ENCODE results near the gene PSMB11.
A peak's percentile ranks its signal among the peaks of the same experiment; 100 is the strongest.

PSMB11 gene

DNA sequence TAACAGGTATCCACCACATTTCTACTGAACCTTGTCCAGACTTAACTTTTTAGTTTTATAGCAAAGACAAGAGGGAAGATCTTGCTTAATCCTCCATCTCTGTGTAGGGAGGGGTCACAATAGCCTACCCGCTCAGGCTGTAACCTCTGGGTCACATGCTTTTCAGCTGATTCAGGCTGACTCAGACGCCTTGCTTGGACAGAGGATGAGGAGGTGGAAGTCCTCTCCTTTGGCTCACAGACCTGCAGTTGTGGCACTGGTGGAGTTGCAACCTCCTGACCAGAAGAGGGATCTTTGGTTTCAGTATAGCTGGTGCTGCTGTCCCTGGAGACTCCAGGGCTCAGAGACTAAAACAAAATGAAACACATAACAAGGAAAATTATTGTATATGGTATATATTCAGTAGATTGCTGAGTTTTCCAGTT is 36.7 kb downstream of the PSMB11 start:
- Histone ChIP-seq H3K9me3 (no peaks in the 10 kb centered on the region), H3K4me3 (no peak overlapping the region), H3K4me1 (no peaks in the 10 kb centered on the region), H3K36me3 (replicated peaks) (peaks cover 86% of the 10 kb centered on the region), H3K27me3 (ENCODE audit: low read depth) (no peaks in the 10 kb centered on the region)
- no peak for DNase-seq (ENCODE audit: low spot score in 2 of 2)
- in situ Hi-C loops (cut with MboI; ENCODE audit: low sequenced_read_pairs) = no loop called here

DNA sequence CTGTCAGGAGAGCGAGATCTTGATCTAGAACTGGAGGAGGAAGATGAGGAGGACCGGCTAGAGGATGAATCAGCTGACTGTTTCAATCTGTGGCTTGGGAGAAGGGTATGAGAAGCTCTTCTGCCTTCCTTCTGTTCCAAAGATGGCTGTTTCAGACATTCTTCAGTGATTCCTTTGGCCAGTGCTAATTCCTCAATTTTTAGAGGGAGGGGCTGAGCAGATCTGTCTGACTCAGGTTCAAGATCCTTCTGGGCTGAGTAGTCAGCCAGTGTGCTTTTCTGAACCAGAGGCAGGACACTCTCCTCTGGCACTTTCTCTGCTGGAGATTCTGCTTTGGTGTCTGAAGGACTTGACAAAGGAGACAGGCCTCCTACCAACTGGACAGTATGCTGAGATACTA is 37.7 kb downstream of the PSMB11 start:
- no peak overlapping the region for H3K4me3 ChIP-seq
- no peaks in the 10 kb centered on the region for H3K27me3 ChIP-seq (ENCODE audit: low read depth)
- no peak for DNase-seq (ENCODE audit: low spot score in 2 of 2)
- peaks cover 87% of the 10 kb centered on the region for H3K36me3 ChIP-seq (replicated peaks)
- no peaks in the 10 kb centered on the region for H3K9me3 ChIP-seq
- in situ Hi-C loops (cut with MboI; ENCODE audit: low sequenced_read_pairs) = no loop called here
- no peaks in the 10 kb centered on the region for H3K4me1 ChIP-seq

DNA sequence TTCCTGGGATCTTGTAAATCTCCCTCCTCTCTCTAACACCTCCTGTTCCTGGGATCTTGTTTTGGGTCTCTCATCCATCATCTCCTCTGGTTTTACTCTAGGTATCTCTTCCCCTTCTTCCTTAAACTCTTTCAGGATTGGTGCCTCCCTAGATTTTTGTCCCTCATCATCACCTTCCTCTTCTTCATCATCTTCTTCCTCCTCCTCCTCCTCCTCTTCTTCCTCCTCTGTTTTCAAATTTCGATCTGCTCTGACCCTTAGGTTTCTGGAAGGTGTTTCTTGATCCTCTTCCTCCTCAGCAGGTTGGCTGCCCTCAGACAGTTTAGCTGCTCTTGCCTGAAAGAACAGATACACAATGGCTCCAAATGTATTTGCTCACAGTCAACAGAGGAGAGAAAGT is 38.5 kb downstream of the PSMB11 start:
- H3K4me1 ChIP-seq = no peaks in the 10 kb centered on the region
- in situ Hi-C loops (cut with MboI; ENCODE audit: low sequenced_read_pairs) = no loop called here
- H3K4me3 ChIP-seq = no peak overlapping the region
- H3K36me3 ChIP-seq (replicated peaks) = peaks cover 91% of the 10 kb centered on the region
- no peaks in the 10 kb centered on the region for H3K27me3 ChIP-seq (ENCODE audit: low read depth)
- DNase-seq (ENCODE audit: low spot score in 2 of 2) = no peak
- no peaks in the 10 kb centered on the region for H3K9me3 ChIP-seq

DNA sequence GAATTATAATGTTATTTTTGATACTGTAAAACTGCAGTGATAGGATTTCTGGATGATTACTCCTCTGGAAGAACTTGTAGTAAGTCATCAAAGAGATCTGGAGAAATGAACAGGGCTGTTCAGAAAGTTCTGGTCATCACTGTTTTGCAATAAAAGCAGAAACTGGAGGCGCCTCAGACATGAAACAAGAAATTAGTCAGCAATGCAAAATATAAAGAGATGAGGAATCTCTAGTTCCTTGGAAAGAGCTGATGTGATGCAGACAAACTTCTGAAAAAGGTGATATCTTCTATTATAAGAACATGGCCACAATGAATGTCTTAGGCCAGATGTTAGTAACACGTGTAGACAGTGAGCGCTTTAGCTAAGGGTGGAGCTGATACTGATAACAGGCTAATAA is 43.4 kb downstream of the PSMB11 start:
- in situ Hi-C loops (cut with MboI; ENCODE audit: low sequenced_read_pairs) = no loop called here

DNA sequence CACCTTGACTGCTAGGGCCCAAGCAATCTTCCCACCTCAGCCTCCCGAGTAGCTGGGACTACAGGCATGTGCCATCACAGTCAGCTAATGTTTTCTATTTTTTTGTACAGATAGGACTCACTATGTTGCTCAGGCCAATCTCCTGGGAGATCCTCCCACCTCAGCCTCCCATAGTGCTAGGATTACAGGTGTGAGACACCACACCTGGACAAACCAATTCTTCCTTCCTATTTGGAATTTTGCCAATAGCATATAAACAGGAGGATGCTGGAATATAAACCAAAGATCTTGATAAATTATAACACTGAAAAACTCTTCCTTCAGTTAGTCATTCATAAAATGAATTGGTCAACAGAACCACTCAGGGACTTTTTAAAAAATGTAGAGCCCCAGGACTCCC is 44.6 kb downstream of the PSMB11 start:
- DNase-seq (ENCODE audit: low spot score in 2 of 2) = no peak
- in situ Hi-C loops (cut with MboI; ENCODE audit: low sequenced_read_pairs) = no loop called here

More for the DNA sequence above, 43.4 kb downstream of the PSMB11 start:
- no peaks in the 10 kb centered on the region for H3K4me1 ChIP-seq
- peaks cover 83% of the 10 kb centered on the region for H3K36me3 ChIP-seq (replicated peaks)
- H3K4me3 ChIP-seq = no peak overlapping the region
- no peak for DNase-seq (ENCODE audit: low spot score in 2 of 2)
- no peaks in the 10 kb centered on the region for H3K27me3 ChIP-seq (ENCODE audit: low read depth)
- H3K9me3 ChIP-seq = no peaks in the 10 kb centered on the region

DNA sequence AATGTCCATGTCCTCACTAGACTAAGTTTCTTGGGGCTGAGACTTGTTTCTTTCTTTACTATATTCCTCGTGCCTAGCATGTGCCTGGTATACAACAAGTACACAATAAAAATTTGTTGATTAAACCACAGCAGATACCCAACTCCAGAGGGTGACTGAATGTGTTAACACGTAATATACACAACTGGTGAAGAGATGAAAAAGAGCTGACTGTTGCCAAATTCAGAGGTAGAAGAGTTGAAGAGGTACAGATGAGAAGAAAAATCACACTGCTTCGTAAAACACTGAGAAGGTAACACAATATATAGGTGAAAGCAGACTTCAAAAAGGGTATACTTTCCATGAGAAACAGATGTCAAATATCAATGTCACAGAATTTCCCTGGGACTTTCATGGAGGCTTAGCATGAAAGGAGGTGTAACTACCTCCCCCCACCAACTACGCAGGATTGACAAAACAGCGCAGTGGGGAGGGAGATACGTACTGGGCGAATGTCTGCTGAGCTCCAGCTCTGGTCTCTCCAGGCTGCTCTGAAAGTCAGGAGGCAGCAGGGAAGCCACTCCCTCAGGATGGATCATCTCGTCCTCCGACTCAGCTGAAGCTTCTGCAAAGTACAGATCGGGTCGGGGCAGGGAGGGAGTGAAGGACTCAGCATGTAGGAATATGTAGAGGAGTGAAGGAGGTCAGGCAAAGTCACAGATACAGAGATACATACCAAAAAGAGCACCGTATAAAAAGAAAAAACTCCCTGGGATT is 47.7 kb downstream of the PSMB11 start:
- no peak for DNase-seq (ENCODE audit: low spot score in 2 of 2)
- Histone ChIP-seq H3K36me3 (replicated peaks) (peaks cover 75% of the 10 kb centered on the region), H3K27me3 (ENCODE audit: low read depth) (no peaks in the 10 kb centered on the region), H3K4me3 (no peak overlapping the region), H3K4me1 (peaks cover 9% of the 10 kb centered on the region), H3K9me3 (no peaks in the 10 kb centered on the region)
- in situ Hi-C loops (cut with MboI; ENCODE audit: low sequenced_read_pairs) = no loop called here

More for the DNA sequence above, 44.6 kb downstream of the PSMB11 start:
- Histone ChIP-seq H3K27me3 (ENCODE audit: low read depth) (no peaks in the 10 kb centered on the region), H3K36me3 (replicated peaks) (peaks cover 77% of the 10 kb centered on the region), H3K4me3 (no peak overlapping the region), H3K9me3 (no peaks in the 10 kb centered on the region), H3K4me1 (no peaks in the 10 kb centered on the region)

DNA sequence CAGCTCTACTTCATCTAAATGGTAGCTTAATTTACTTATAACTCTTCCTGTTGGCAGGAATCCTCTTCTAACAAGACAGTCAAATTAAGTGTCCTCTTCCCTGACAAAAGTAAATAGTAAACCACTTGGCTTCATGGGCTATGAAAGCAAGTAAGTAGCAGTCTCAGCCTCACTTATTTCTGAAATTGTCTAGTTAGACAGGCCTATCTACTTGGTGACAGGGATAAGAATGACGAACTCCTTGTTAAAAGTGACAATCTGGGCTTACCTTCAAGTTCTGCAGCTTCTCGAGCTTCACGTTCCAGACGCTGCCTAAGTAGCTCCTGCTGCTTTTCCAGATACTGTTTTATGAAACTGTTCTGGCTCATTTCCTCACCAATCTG is 48.2 kb downstream of the PSMB11 start:
- Histone ChIP-seq H3K36me3 (replicated peaks) (peaks cover 71% of the 10 kb centered on the region), H3K27me3 (ENCODE audit: low read depth) (no peaks in the 10 kb centered on the region), H3K4me1 (peaks cover 9% of the 10 kb centered on the region), H3K9me3 (no peaks in the 10 kb centered on the region), H3K4me3 (no peak overlapping the region)
- in situ Hi-C loops (cut with MboI; ENCODE audit: low sequenced_read_pairs) = no loop called here
- no peak for DNase-seq (ENCODE audit: low spot score in 2 of 2)

DNA sequence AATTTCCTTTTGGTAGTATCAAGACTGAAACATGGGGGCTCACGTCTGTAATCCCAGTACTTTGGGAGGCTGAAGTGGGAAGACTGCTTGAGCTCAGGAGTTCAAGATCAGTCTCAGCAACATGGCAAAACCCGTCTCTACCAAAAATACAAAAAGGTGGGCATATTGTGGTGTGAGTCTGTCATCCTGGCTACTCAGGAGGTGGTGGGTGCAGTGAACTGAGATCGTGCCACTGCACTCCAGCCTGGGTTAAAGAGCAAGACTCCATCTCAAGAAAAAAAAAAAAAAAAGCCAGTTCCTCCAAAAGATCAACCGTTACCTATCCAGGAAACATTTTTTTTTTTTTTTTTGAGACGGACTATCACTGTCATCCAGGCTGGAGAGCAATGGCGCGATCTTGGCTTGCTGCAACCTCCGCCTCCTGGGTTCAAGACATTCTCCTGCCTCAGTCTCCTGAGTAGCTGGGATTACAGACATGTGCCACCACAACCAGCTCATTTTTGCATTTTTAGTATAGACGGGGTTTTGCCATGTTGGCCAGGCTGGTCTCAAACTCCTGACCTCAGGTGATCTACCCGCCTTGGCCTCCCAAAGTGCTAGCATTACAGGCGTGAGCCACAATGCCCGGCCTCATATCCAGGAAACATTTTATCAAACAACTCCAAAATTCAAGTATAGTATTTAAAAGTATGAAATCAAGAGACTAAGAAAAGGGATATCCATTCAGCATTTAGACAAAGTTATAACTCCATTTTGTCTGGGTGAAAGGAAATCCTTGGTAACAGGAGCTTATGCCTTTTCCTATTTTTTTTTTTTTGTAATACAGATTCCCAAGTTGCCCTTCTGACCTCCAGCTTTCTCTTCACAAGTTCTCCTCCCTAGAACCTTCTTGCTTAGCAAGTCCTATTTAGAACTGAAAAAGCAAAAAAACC is 49.5 kb downstream of the PSMB11 start:
- Histone ChIP-seq H3K9me3 (no peaks in the 10 kb centered on the region), H3K36me3 (replicated peaks) (peaks cover 61% of the 10 kb centered on the region), H3K4me1 (peaks cover 9% of the 10 kb centered on the region), H3K4me3 (no peak overlapping the region), H3K27me3 (ENCODE audit: low read depth) (no peaks in the 10 kb centered on the region)
- DNase-seq (ENCODE audit: low spot score in 2 of 2) = no peak
- in situ Hi-C loops (cut with MboI; ENCODE audit: low sequenced_read_pairs) = no loop called here

DNA sequence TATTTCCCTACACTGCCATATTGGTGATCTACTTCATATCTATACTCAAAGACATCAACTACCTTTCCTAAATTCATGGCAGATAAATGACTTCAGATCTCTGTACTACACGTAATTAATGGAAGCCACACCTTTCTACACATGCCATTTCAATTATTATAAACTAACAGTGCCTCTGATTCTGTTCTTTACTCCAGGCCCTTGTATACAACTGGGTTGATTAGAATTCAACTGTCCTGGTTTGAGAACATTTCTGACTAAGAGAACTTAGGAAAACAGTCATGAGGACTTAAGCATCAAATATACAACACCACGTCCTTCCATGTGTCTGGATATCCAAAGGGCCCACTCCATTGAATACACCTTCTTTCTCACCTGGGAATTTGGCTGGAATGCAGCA is 51.1 kb downstream of the PSMB11 start:
- DNase-seq (ENCODE audit: low spot score in 2 of 2) = no peak
- peaks cover 14% of the 10 kb centered on the region for H3K4me1 ChIP-seq
- peaks cover 62% of the 10 kb centered on the region for H3K36me3 ChIP-seq (replicated peaks)
- H3K9me3 ChIP-seq = no peaks in the 10 kb centered on the region
- no peaks in the 10 kb centered on the region for H3K27me3 ChIP-seq (ENCODE audit: low read depth)
- no peak overlapping the region for H3K4me3 ChIP-seq
- in situ Hi-C loops (cut with MboI; ENCODE audit: low sequenced_read_pairs) = no loop called here

DNA sequence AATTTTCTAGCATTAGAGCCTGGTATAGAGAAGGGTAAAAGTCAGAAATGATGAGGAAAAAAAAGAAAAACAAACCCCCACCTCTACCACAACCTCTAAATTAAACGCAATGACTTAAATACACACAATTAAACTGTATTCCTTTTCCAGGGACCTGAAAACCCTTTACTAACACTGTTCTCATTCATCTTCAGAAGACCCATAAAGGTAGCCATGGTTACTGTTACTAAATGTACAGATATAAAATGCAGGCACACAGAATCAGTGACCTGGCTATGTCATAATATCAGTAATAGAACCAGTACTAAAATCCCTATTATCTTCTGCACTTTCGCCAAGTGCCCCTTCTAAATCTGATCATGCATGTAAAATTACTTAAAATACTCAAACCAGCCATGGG is 51.5 kb downstream of the PSMB11 start:
- Histone ChIP-seq H3K4me1 (peaks cover 14% of the 10 kb centered on the region), H3K9me3 (no peaks in the 10 kb centered on the region), H3K4me3 (peak overlapping the region; percentile 98), H3K36me3 (replicated peaks) (peaks cover 60% of the 10 kb centered on the region), H3K27me3 (ENCODE audit: low read depth) (no peaks in the 10 kb centered on the region)
- no peak for DNase-seq (ENCODE audit: low spot score in 2 of 2)
- in situ Hi-C loops (cut with MboI; ENCODE audit: low sequenced_read_pairs) = no loop called here
